ENCODE data around the gene SP5. TPM values are rescaled to one million over a fixed set of nuclear protein-coding genes. Genes with fewer than 3 reads are reported as not detected.

The SP5 gene
- total RNA-seq, 4 donors from 2014 or later, result 0.29 to 0.44 (median 0.39) TPM; not detected in 1

DNA sequence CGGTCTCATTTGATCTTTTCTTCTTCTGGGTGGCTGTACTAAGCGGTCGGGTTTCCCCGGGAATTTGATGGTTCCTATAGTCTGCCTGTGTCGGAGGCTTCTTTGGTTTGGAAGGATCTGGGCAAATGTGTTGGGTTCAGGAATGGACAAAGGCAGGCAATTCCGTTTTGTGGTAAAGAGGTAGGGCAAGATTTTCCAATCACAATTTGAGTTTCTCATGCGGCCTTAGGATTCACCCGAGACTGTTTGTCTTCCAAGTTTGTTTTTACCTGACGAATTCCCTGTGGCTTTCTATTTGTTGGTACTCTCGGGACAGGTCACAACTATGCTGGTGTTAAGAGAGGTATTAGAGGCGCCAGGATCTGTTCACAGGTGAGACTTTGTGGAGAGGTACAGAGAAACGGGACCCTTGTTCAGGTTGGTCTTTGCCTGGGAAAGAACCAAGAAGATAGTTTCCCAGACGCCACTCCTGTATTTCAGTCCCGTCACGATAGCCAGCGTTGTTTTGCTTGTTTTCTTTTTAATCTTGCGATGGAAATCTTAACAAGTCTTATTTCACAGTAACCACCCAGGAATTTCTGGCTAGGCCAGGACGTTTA lies 3.0 kb downstream of the SP5 start:
- H3K4me1 ChIP-seq, result peaks cover 0 to 16% of the 10 kb centered on the region in 2 donors
- H3K4me3 ChIP-seq, result no peak overlapping the region
- intact Hi-C loops (cut with DNase I; ENCODE audit: low total_unique reads), result loop anchor here (2.0 to 10.0 kb wide), 3 partner anchors 97 to 309 kb away; partner anchors contain the start of gene GAD1
- no peaks in the 10 kb centered on the region for H3K36me3 ChIP-seq
- no peak for ATAC-seq
- in situ Hi-C loops (cut with MboI; ENCODE audit: low sequenced_read_pairs in 4 of 4), result no loop called here
- no peaks in the 10 kb centered on the region for H3K9me3 ChIP-seq
- no peak overlapping the region for H3K27ac ChIP-seq
- H3K27me3 ChIP-seq, result peaks cover 55 to 86% (median 68%) of the 10 kb centered on the region in 3 donors
- no peak for TF ChIP-seq POLR2A (IDR thresholded peaks at IDR 0.05)
- no peak for DNase-seq

DNA sequence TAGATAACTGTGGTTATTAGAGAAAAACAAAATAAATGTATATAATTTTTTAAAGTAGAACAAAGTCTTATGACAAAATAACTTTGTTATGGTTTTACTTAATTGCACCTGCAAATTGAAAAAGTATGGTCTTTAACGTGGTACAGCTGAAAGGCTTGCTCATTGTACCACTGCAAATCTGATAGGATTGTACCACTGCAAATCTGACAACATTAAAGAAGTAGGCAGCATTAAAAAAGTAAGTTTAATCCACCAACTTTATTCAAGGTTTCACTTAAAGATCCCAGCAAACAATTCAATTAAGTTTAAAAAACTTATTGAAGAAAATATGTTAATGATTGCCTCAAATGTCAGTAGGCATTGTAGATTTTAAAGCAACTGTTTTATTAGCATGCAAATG lies 4.7 kb downstream of the SP5 start:
- peaks cover 45 to 70% (median 53%) of the 10 kb centered on the region in 3 donors for H3K27me3 ChIP-seq
- H3K9me3 ChIP-seq, result no peaks in the 10 kb centered on the region
- peaks cover 0 to 8% of the 10 kb centered on the region in 2 donors for H3K4me1 ChIP-seq
- intact Hi-C loops (cut with DNase I; ENCODE audit: low total_unique reads) (loop anchor here (5.0 to 10.0 kb wide), 2 partner anchors 95 to 233 kb away; partner anchors contain the start of gene GAD1), in situ Hi-C loops (cut with MboI; ENCODE audit: low sequenced_read_pairs in 4 of 4) (no loop called here)
- no peak overlapping the region for H3K27ac ChIP-seq
- DNase-seq, result no peak
- no peak for ATAC-seq
- no peak for TF ChIP-seq CTCF (IDR thresholded peaks at IDR 0.05 in 4 of 5, conservative IDR thresholded peaks at IDR 0.05 in 1 of 5)
- no peak for TF ChIP-seq POLR2A (IDR thresholded peaks at IDR 0.05)
- H3K36me3 ChIP-seq, result no peaks in the 10 kb centered on the region
- H3K4me3 ChIP-seq, result no peak overlapping the region

DNA sequence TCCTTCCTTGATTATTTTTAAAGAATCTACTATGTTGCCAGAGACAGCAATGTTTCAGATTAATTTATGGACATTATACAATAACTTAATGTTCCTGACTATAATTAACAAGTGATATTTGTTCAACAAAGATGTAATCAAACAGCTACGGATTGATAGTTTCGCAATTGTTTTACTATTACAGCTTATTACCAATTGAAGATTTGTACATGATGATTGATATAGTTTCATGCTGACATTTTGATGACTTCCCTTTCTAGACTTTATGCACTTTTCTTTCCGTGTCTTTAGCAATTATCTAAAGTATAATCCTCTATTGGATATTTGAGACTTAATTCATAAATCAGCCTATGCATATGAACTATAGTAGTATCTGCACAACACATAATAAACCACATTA lies 6.5 kb downstream of the SP5 start:
- in situ Hi-C loops (cut with MboI; ENCODE audit: low sequenced_read_pairs in 4 of 4) (no loop called here), intact Hi-C loops (cut with DNase I; ENCODE audit: low total_unique reads) (no loop called here)
- TF ChIP-seq CTCF (IDR thresholded peaks at IDR 0.05 in 4 of 5, conservative IDR thresholded peaks at IDR 0.05 in 1 of 5) (no peak), POLR2A (IDR thresholded peaks at IDR 0.05) (no peak)
- Histone ChIP-seq H3K4me1 (peaks cover 0 to 5% of the 10 kb centered on the region in 2 donors), H3K9me3 (no peaks in the 10 kb centered on the region), H3K27ac (no peak overlapping the region), H3K36me3 (no peaks in the 10 kb centered on the region), H3K4me3 (no peak overlapping the region), H3K27me3 (peaks cover 28 to 53% (median 35%) of the 10 kb centered on the region in 3 donors)
- DNase-seq (no peak), ATAC-seq (no peak)

- H3K9me3 ChIP-seq, result no peaks in the 10 kb centered on the region
- in situ Hi-C loops (cut with MboI; ENCODE audit: low sequenced_read_pairs in 4 of 4) (no loop called here), intact Hi-C loops (cut with DNase I; ENCODE audit: low total_unique reads) (no loop called here)
- H3K27me3 ChIP-seq, result peaks cover 22 to 47% (median 29%) of the 10 kb centered on the region in 3 donors
- DNase-seq, result no peak
- no peaks in the 10 kb centered on the region for H3K36me3 ChIP-seq
- ATAC-seq, result no peak
- H3K4me1 ChIP-seq, result peaks cover 0 to under 1% of the 10 kb centered on the region in 2 donors
- H3K27ac ChIP-seq, result no peak overlapping the region
- TF ChIP-seq CTCF (IDR thresholded peaks at IDR 0.05 in 4 of 5, conservative IDR thresholded peaks at IDR 0.05 in 1 of 5) (no peak), POLR2A (IDR thresholded peaks at IDR 0.05) (no peak)
- H3K4me3 ChIP-seq, result no peak overlapping the region
Measured at GRCh38 chr2:170722301-170722700, 7.2 kb downstream of the SP5 start.

DNA sequence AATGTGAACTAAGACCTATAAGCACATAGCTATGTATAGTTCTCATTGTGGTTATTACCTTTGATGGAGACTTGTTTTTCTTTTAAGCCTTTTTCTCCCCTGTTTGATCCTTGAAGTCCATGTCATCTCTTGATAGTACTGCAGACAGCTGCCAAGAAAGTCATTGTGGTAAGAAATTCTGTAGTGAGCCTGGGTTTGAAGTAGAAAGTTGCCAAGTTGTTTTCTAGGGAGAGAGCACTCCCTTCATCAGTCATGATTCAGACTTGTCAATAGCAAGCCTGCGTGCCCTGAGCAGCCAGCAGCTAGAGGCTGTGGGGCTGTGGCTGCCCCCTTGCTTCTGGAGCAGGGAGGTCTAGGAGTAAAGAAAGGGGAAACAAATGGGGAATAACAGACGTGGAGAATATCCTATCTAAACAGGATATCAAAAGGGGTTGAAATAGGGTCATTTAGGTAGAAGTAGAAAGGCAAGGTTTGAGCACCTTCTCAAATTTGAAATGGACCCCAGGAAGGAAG lies 8.4 kb downstream of the SP5 start:
- ATAC-seq, result no peak
- H3K9me3 ChIP-seq, result no peaks in the 10 kb centered on the region
- no peaks in the 10 kb centered on the region for H3K4me1 ChIP-seq
- H3K4me3 ChIP-seq, result no peak overlapping the region
- H3K36me3 ChIP-seq, result no peaks in the 10 kb centered on the region
- DNase-seq, result no peak
- H3K27ac ChIP-seq, result no peak overlapping the region
- TF ChIP-seq POLR2A (IDR thresholded peaks at IDR 0.05) (no peak), CTCF (IDR thresholded peaks at IDR 0.05 in 4 of 5, conservative IDR thresholded peaks at IDR 0.05 in 1 of 5) (no peak)
- in situ Hi-C loops (cut with MboI; ENCODE audit: low sequenced_read_pairs in 4 of 4) (no loop called here), intact Hi-C loops (cut with DNase I; ENCODE audit: low total_unique reads) (no loop called here)
- H3K27me3 ChIP-seq, result peaks cover 10 to 35% (median 18%) of the 10 kb centered on the region in 3 donors

Measured in gastrocnemius medialis (tissue), 4 donors.